Activated naive CD8-positive, alpha-beta T cell (primary cell): ENCODE measurements around the gene POLD2.
"Not testable (repeated sequence)": the region's sequence is repeated elsewhere in the genome, so short reads cannot be mapped to it uniquely, and the experiment has no call there.

Experiments used
- H3K27ac Mint-ChIP-seq: one replicate; pipeline ENCODE4 v1.8.0; 2021; ENCODE audit warnings: mixed read lengths
- H3K27me3 Mint-ChIP-seq: one replicate; pipeline ENCODE4 v1.8.0; 2021; ENCODE audit warnings: mixed read lengths
- H3K36me3 Mint-ChIP-seq: one replicate; pipeline ENCODE4 v1.8.0; 2021; ENCODE audit warnings: mixed read lengths
- H3K4me1 Mint-ChIP-seq: one replicate; pipeline ENCODE4 v1.8.0; 2021; ENCODE audit warnings: low read depth, mixed read lengths
- H3K4me3 Mint-ChIP-seq: one replicate; pipeline ENCODE4 v1.8.0; 2021; ENCODE audit warnings: mild to moderate bottlenecking, mixed read lengths
- H3K9me3 Mint-ChIP-seq: one replicate; pipeline ENCODE4 v1.8.0; 2021; ENCODE audit warnings: low read depth, mixed read lengths

POLD2 gene

GRCh38 chr7:44131173-44132029, 8.1 kb upstream of the POLD2 start:
- no peaks in the 10 kb centered on the region for H3K4me1 Mint-ChIP-seq
- no peak overlapping the region for H3K4me3 Mint-ChIP-seq
- no peaks in the 10 kb centered on the region for H3K9me3 Mint-ChIP-seq
- H3K27ac Mint-ChIP-seq = no peak overlapping the region
- no peaks in the 10 kb centered on the region for H3K36me3 Mint-ChIP-seq
- no peaks in the 10 kb centered on the region for H3K27me3 Mint-ChIP-seq

GRCh38 chr7:44128721-44129582, 5.6 kb upstream of the POLD2 start:
- Mint-ChIP-seq H3K4me3 (no peak overlapping the region), H3K4me1 (peaks cover 2% of the 10 kb centered on the region), H3K27me3 (no peaks in the 10 kb centered on the region), H3K36me3 (no peaks in the 10 kb centered on the region), H3K27ac (no peak overlapping the region), H3K9me3 (no peaks in the 10 kb centered on the region)

- Mint-ChIP-seq H3K4me1 (peaks cover 9% of the 10 kb centered on the region), H3K4me3 (no peak overlapping the region), H3K27ac (no peak overlapping the region)
Measured at GRCh38 chr7:44127161-44127560, 3.8 kb upstream of the POLD2 start.

GRCh38 chr7:44126574-44126973, 3.2 kb upstream of the POLD2 start:
- not testable (repeated sequence) for H3K27ac Mint-ChIP-seq, H3K4me3 Mint-ChIP-seq, H3K36me3 Mint-ChIP-seq, H3K27me3 Mint-ChIP-seq, H3K9me3 Mint-ChIP-seq
- H3K4me1 Mint-ChIP-seq = peaks cover 10% of the 10 kb centered on the region

More at GRCh38 chr7:44127161-44127560, 3.8 kb upstream of the POLD2 start:
- H3K9me3 Mint-ChIP-seq = no peaks in the 10 kb centered on the region
- H3K27me3 Mint-ChIP-seq = no peaks in the 10 kb centered on the region
- H3K36me3 Mint-ChIP-seq = peaks cover 3% of the 10 kb centered on the region

GRCh38 chr7:44124822-44125202, 1.5 kb upstream of the POLD2 start:
- Mint-ChIP-seq H3K36me3 (peaks cover 3% of the 10 kb centered on the region), H3K27ac (no peak overlapping the region)

GRCh38 chr7:44122529-44122928, 819 bp downstream of the POLD2 start:
- no peaks in the 10 kb centered on the region for H3K9me3 Mint-ChIP-seq
- peak overlapping the region; percentile 94 for H3K4me3 Mint-ChIP-seq
- peak overlapping the region; percentile 90 for H3K27ac Mint-ChIP-seq
- no peaks in the 10 kb centered on the region for H3K27me3 Mint-ChIP-seq
- peaks cover 5% of the 10 kb centered on the region for H3K36me3 Mint-ChIP-seq
- H3K4me1 Mint-ChIP-seq = peaks cover 33% of the 10 kb centered on the region

More at GRCh38 chr7:44124822-44125202, 1.5 kb upstream of the POLD2 start:
- Mint-ChIP-seq H3K4me1 (peaks cover 24% of the 10 kb centered on the region), H3K4me3 (peak overlapping the region; percentile 94), H3K9me3 (no peaks in the 10 kb centered on the region), H3K27me3 (no peaks in the 10 kb centered on the region)

GRCh38 chr7:44121761-44122420, 1.5 kb downstream of the POLD2 start:
- Mint-ChIP-seq H3K27ac (peak overlapping the region; percentile 90), H3K4me1 (peaks cover 33% of the 10 kb centered on the region), H3K9me3 (no peaks in the 10 kb centered on the region), H3K36me3 (peaks cover 5% of the 10 kb centered on the region), H3K27me3 (no peaks in the 10 kb centered on the region), H3K4me3 (peak overlapping the region; percentile 94)

- Mint-ChIP-seq H3K4me1 (peaks cover 33% of the 10 kb centered on the region), H3K9me3 (no peaks in the 10 kb centered on the region), H3K4me3 (peak overlapping the region; percentile 94), H3K27ac (peak overlapping the region; percentile 46), H3K36me3 (peaks cover 5% of the 10 kb centered on the region), H3K27me3 (no peaks in the 10 kb centered on the region)
Measured at GRCh38 chr7:44120395-44120794, 3.0 kb downstream of the POLD2 start.

GRCh38 chr7:44119829-44120380, 3.4 kb downstream of the POLD2 start:
- Mint-ChIP-seq H3K36me3 (peaks cover 5% of the 10 kb centered on the region), H3K9me3 (no peaks in the 10 kb centered on the region), H3K4me1 (peaks cover 33% of the 10 kb centered on the region), H3K4me3 (peak overlapping the region; percentile 94), H3K27me3 (no peaks in the 10 kb centered on the region), H3K27ac (peak overlapping the region; percentile 24)

GRCh38 chr7:44117801-44118429, 5.4 kb downstream of the POLD2 start:
- Mint-ChIP-seq H3K4me3 (no peak overlapping the region), H3K4me1 (peaks cover 31% of the 10 kb centered on the region), H3K27me3 (no peaks in the 10 kb centered on the region), H3K9me3 (no peaks in the 10 kb centered on the region), H3K27ac (no peak overlapping the region), H3K36me3 (peaks cover 5% of the 10 kb centered on the region)

- H3K27me3 Mint-ChIP-seq = no peaks in the 10 kb centered on the region
- H3K36me3 Mint-ChIP-seq = peaks cover 2% of the 10 kb centered on the region
- H3K9me3 Mint-ChIP-seq = no peaks in the 10 kb centered on the region
- H3K27ac Mint-ChIP-seq = no peak overlapping the region
- no peak overlapping the region for H3K4me3 Mint-ChIP-seq
- peaks cover 23% of the 10 kb centered on the region for H3K4me1 Mint-ChIP-seq
Measured at GRCh38 chr7:44116789-44117666, 6.3 kb downstream of the POLD2 start.

- Mint-ChIP-seq H3K27me3 (no peaks in the 10 kb centered on the region), H3K36me3 (peaks cover 2% of the 10 kb centered on the region), H3K9me3 (no peaks in the 10 kb centered on the region), H3K4me1 (peaks cover 22% of the 10 kb centered on the region), H3K4me3 (no peak overlapping the region), H3K27ac (no peak overlapping the region)
Measured at GRCh38 chr7:44116087-44116788, 7.1 kb downstream of the POLD2 start.
